Natural killer cell (primary cell): ENCODE results near the gene GRIK5. TPM values are rescaled to one million over a fixed set of nuclear protein-coding genes. Genes with fewer than 3 reads are reported as not detected.

Experiments used
- ATAC-seq, 3 donors: fragments of 150-1000 bp in 2 of 3; fragments of 200-7000 bp in 1 of 3; cut with Tn5 transposase; 1 replicate in 1 of 3; 2 replicates in 2 of 3; pipeline ENCODE4 v1.10.0; 2021; ENCODE audit warnings: mild to moderate bottlenecking in 2 of 3, moderate library complexity in 2 of 3
- DNase-seq, 2 donors: peaks; one replicate each; pipeline versions ENCODE4 v3.0.0 to v3.0.0-alpha.2; 2013 to 2021; ENCODE audit warnings: mixed read lengths in 1 of 2
- H3K27ac ChIP-seq: one replicate; pipeline ENCODE4 v1.5.1; 2013; ENCODE audit warnings: mild to moderate bottlenecking, low read length
- H3K27me3 ChIP-seq: one replicate; pipeline ENCODE4 v1.6.1; 2013; ENCODE audit warnings: low read length; ENCODE audit not compliant: control insufficient read depth, insufficient read depth
- H3K36me3 ChIP-seq: one replicate; pipeline ENCODE4 v1.6.1; 2013; ENCODE audit warnings: low read length; ENCODE audit not compliant: control insufficient read depth, insufficient read depth
- H3K4me1 ChIP-seq: one replicate; pipeline ENCODE4 v1.6.1; 2013; ENCODE audit warnings: low read length; ENCODE audit not compliant: control insufficient read depth, insufficient read depth
- H3K4me3 ChIP-seq: one replicate; pipeline ENCODE4 v1.5.1; 2013; ENCODE audit warnings: low read length
- H3K9me3 ChIP-seq: one replicate; pipeline ENCODE4 v1.6.1; 2013; ENCODE audit warnings: low read length; ENCODE audit not compliant: control insufficient read depth, insufficient read depth
- H3K27ac Mint-ChIP-seq, 2 donors: one replicate each; pipeline ENCODE4 v1.8.0; 2022; ENCODE audit warnings: mild to moderate bottlenecking in 2 of 2, mixed read lengths in 2 of 2, moderate library complexity in 1 of 2
- H3K27me3 Mint-ChIP-seq, 2 donors: one replicate each; pipeline ENCODE4 v1.8.0; 2022; ENCODE audit warnings: low read depth in 2 of 2, mixed read lengths in 2 of 2
- H3K36me3 Mint-ChIP-seq: one replicate; pipeline ENCODE4 v1.8.0; 2022; ENCODE audit warnings: mixed read lengths
- H3K4me1 Mint-ChIP-seq, 2 donors: one replicate each; pipeline ENCODE4 v1.8.0; 2022; ENCODE audit warnings: mixed read lengths in 2 of 2
- H3K4me3 Mint-ChIP-seq: one replicate; pipeline ENCODE4 v1.8.0; 2022; ENCODE audit warnings: mild to moderate bottlenecking, moderate library complexity, mixed read lengths
- H3K9me3 Mint-ChIP-seq, 2 donors: one replicate each; pipeline ENCODE4 v1.8.0; 2022; ENCODE audit warnings: mixed read lengths in 2 of 2
- WGBS: methylation state at CpG from one replicate; pipeline ENCODE4 v1.1.7; 2013; ENCODE audit warnings: missing lambda C conversion rate; ENCODE audit not compliant: insufficient coverage; 5-methylcytosine and 5-hydroxymethylcytosine counted together
- intact Hi-C: fragments of 100-400 bp; cut with micrococcal nuclease; formaldehyde crosslinking; loops from one replicate; pipeline ENCODE4 v1.14.2; 2022
- total RNA-seq, 4 donors: library from RNA; stranded (reverse); fragments of 120-200 nt in 1 of 4; gene quantifications; one replicate each; pipeline versions ENCODE4 v1.2.3 to v1.2.4, GENCODE V29; 2013 to 2022
- TF ChIP-seq, protein P1 (sequence below): fragments of 200-600 bp; IDR thresholded peaks from one replicate; pipeline ENCODE4 v1.8.0; 2022; ENCODE audit warnings: antibody characterized with exemption

GRIK5 gene
- total RNA-seq, 3 donors from 2014 or later (not counting 1 experiment from before 2014, with no cell fraction given) = 0.31 to 2.1 TPM; not detected in 1

- intact Hi-C loops = no loop called here
- H3K4me3 ChIP-seq = no peak overlapping the region
- Mint-ChIP-seq H3K27ac (no peak overlapping the region), H3K27me3 (peaks cover 0 to 7% of the 10 kb centered on the region in 2 donors), H3K9me3 (no peaks in the 10 kb centered on the region), H3K4me1 (no peaks in the 10 kb centered on the region), H3K4me3 (no peak overlapping the region), H3K36me3 (no peaks in the 10 kb centered on the region)
- 82% methylated on average over 6 of the region's 6 CpGs for WGBS
- TF ChIP-seq, protein P1, sequence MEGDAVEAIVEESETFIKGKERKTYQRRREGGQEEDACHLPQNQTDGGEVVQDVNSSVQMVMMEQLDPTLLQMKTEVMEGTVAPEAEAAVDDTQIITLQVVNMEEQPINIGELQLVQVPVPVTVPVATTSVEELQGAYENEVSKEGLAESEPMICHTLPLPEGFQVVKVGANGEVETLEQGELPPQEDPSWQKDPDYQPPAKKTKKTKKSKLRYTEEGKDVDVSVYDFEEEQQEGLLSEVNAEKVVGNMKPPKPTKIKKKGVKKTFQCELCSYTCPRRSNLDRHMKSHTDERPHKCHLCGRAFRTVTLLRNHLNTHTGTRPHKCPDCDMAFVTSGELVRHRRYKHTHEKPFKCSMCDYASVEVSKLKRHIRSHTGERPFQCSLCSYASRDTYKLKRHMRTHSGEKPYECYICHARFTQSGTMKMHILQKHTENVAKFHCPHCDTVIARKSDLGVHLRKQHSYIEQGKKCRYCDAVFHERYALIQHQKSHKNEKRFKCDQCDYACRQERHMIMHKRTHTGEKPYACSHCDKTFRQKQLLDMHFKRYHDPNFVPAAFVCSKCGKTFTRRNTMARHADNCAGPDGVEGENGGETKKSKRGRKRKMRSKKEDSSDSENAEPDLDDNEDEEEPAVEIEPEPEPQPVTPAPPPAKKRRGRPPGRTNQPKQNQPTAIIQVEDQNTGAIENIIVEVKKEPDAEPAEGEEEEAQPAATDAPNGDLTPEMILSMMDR = no peak
- no peaks in the 10 kb centered on the region for H3K36me3 ChIP-seq
- DNase-seq (no peak), ATAC-seq (no peak)
- peaks cover 3% of the 10 kb centered on the region for H3K4me1 ChIP-seq
- H3K27me3 ChIP-seq = peaks cover 5% of the 10 kb centered on the region
- H3K9me3 ChIP-seq = no peaks in the 10 kb centered on the region
- H3K27ac ChIP-seq = no peak overlapping the region
Observed at GRCh38 chr19:42064432-42064831, 5.6 kb downstream of the GRIK5 start.

DNA sequence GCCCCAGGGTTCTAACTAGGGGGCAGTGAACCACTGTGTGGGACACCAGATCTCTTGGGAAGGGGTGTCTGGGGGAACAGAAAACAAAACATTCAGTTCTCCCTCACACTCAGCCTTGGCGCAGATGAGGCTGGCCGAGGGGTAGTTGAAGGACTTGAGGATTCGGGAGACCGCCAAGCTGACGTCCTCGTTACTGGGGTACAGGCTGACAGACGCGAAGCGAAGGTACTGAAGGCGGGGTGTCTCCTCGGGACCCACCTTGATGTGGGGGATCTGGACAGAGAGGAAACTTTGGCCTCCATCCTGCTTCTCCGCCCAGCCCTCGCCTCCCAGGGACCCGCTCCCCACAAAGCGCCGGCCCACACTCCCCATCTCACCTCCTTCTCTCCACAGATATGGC, 7.6 kb downstream of the GRIK5 start:
- no peaks in the 10 kb centered on the region for H3K9me3 ChIP-seq
- Mint-ChIP-seq H3K4me1 (no peaks in the 10 kb centered on the region), H3K4me3 (no peak overlapping the region), H3K36me3 (no peaks in the 10 kb centered on the region), H3K27ac (no peak overlapping the region), H3K27me3 (peaks cover 0 to 7% of the 10 kb centered on the region in 2 donors), H3K9me3 (no peaks in the 10 kb centered on the region)
- no peaks in the 10 kb centered on the region for H3K36me3 ChIP-seq
- no peak for ATAC-seq
- WGBS = 96% methylated on average over 16 of the region's 16 CpGs
- H3K27ac ChIP-seq = no peak overlapping the region
- intact Hi-C loops = no loop called here
- TF ChIP-seq, protein P1 = no peak
- DNase-seq = no peak
- H3K27me3 ChIP-seq = no peaks in the 10 kb centered on the region
- H3K4me1 ChIP-seq = no peaks in the 10 kb centered on the region
- H3K4me3 ChIP-seq = no peak overlapping the region

GRCh38 chr19:42060117-42060516, 9.9 kb downstream of the GRIK5 start:
- Histone ChIP-seq H3K27me3 (no peaks in the 10 kb centered on the region), H3K4me1 (no peaks in the 10 kb centered on the region), H3K36me3 (no peaks in the 10 kb centered on the region), H3K27ac (no peak overlapping the region), H3K4me3 (no peak overlapping the region), H3K9me3 (no peaks in the 10 kb centered on the region)
- H3K4me1 Mint-ChIP-seq = no peaks in the 10 kb centered on the region
- H3K9me3 Mint-ChIP-seq = no peaks in the 10 kb centered on the region
- peaks cover 0 to 7% of the 10 kb centered on the region in 2 donors for H3K27me3 Mint-ChIP-seq
- 96% methylated on average over 3 of the region's 3 CpGs for WGBS
- no peak overlapping the region for H3K27ac Mint-ChIP-seq
- intact Hi-C loops = no loop called here
- H3K4me3 Mint-ChIP-seq = no peak overlapping the region
- no peaks in the 10 kb centered on the region for H3K36me3 Mint-ChIP-seq
- TF ChIP-seq, protein P1 = no peak
- DNase-seq (no peak), ATAC-seq (no peak)

DNA sequence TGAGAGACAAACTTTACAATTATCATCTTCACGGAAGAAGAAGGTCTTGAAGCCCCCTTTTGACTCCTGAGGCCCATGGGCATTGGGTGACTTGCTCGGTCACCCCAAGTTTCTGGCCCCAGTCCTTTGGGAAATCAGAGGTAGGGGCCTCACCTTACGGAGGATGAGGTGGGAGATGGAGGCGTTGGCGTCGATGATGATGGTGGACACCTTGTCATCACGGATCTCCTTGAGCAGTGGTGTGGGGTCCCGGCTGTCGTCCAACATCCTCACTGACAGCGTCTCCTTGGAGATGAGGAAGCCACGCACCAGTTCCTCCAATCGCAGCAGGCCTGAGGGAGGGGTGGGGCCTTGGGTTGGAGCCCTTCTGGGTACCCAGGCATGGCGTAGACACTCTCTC, 10.8 kb downstream of the GRIK5 start:
- Mint-ChIP-seq H3K4me1 (no peaks in the 10 kb centered on the region), H3K27me3 (peaks cover 0 to 5% of the 10 kb centered on the region in 2 donors), H3K36me3 (no peaks in the 10 kb centered on the region), H3K9me3 (no peaks in the 10 kb centered on the region), H3K27ac (no peak overlapping the region), H3K4me3 (no peak overlapping the region)
- H3K36me3 ChIP-seq = no peaks in the 10 kb centered on the region
- H3K27ac ChIP-seq = no peak overlapping the region
- intact Hi-C loops = no loop called here
- H3K9me3 ChIP-seq = no peaks in the 10 kb centered on the region
- H3K4me3 ChIP-seq = no peak overlapping the region
- WGBS = 93% methylated on average over 12 of the region's 13 CpGs
- no peaks in the 10 kb centered on the region for H3K27me3 ChIP-seq
- DNase-seq (no peak), ATAC-seq (no peak)
- H3K4me1 ChIP-seq = no peaks in the 10 kb centered on the region
- TF ChIP-seq, protein P1 = no peak
